DOHH2 (cell line): ENCODE measurements around the gene ELF5.

ENCODE experiments used
- H3F3A ChIP-seq: fragments of 200-600 bp; sonication (generic), shearing (Covaris generic); 2 replicates; pipeline ENCODE4 v1.6.0; 2016; ENCODE audit warnings: antibody characterized with exemption, mild to moderate bottlenecking; ENCODE audit not compliant: control insufficient read depth, insufficient read depth
- H3K27ac ChIP-seq: fragments of 200-600 bp; sonication (generic); 2 replicates; pipeline ENCODE4 v1.5.1; 2014; ENCODE audit warnings: low read depth, mild to moderate bottlenecking, low read length, moderate library complexity
- H3K27me3 ChIP-seq: fragments of 200-600 bp; sonication (generic); 2 replicates; pipeline ENCODE4 v1.6.1; 2014; ENCODE audit warnings: mild to moderate bottlenecking, low read length, mixed read lengths; ENCODE audit not compliant: control insufficient read depth
- H3K36me3 ChIP-seq: fragments of 200-600 bp; sonication (generic); 2 replicates; pipeline ENCODE4 v1.6.1; 2014; ENCODE audit warnings: mild to moderate bottlenecking, low read length, moderate library complexity, mixed read lengths; ENCODE audit not compliant: control insufficient read depth
- H3K4me1 ChIP-seq: fragments of 200-600 bp; sonication (generic); 2 replicates; pipeline ENCODE4 v1.6.1; 2014; ENCODE audit warnings: mild to moderate bottlenecking, low read length, mixed read lengths; ENCODE audit not compliant: control insufficient read depth
- H3K4me2 ChIP-seq: fragments of 200-600 bp; sonication (generic); 2 replicates; pipeline ENCODE4 v1.6.0; 2014; ENCODE audit warnings: mild to moderate bottlenecking, low read length, moderate library complexity
- H3K4me3 ChIP-seq: fragments of 200-600 bp; sonication (generic); 2 replicates; pipeline ENCODE4 v1.5.1; 2014; ENCODE audit warnings: mild to moderate bottlenecking, low read length, mixed read lengths
- H3K79me2 ChIP-seq: fragments of 200-600 bp; sonication (generic); 2 replicates; pipeline ENCODE4 v1.6.1; 2014; ENCODE audit warnings: mild to moderate bottlenecking, low read length, mixed read lengths; ENCODE audit not compliant: control insufficient read depth
- H3K9me2 ChIP-seq: fragments of 200-600 bp; sonication (generic); replicated peaks from 2 replicates; pipeline ENCODE4 v1.6.1; 2014; ENCODE audit warnings: mild to moderate bottlenecking, low read length, mixed read lengths; ENCODE audit not compliant: control insufficient read depth
- H3K9me3 ChIP-seq: fragments of 200-600 bp; sonication (generic); 2 replicates; pipeline ENCODE4 v1.6.1; 2014; ENCODE audit warnings: antibody characterized with exemption, low read length, mixed read lengths; ENCODE audit not compliant: control insufficient read depth, insufficient read depth
- H4K20me1 ChIP-seq: fragments of 200-600 bp; sonication (generic); 2 replicates; pipeline ENCODE4 v1.6.0; 2014; ENCODE audit warnings: low read depth, mild to moderate bottlenecking, antibody characterized with exemption, low read length, moderate library complexity; ENCODE audit not compliant: control insufficient read depth, insufficient read depth
- CTCF ChIP-seq: fragments of 200-600 bp; sonication (generic); IDR thresholded peaks from one replicate; pipeline ENCODE4 v1.5.1; 2014; ENCODE audit warnings: antibody characterized with exemption, mild to moderate bottlenecking, low read depth, low read length; ENCODE audit not compliant: poor library complexity, severe bottlenecking
- EZH2phosphoT487 ChIP-seq: fragments of 200-600 bp; sonication (generic); IDR thresholded peaks from 2 replicates; pipeline ENCODE4 v1.6.1; 2017; ENCODE audit warnings: borderline replicate concordance, mild to moderate bottlenecking, antibody characterized with exemption, low read length, moderate library complexity, mixed read lengths

ELF5 gene

GRCh38 chr11:34451053-34451452 lies 62.5 kb downstream of the ELF5 start:
- Histone ChIP-seq H3K27me3 (no peaks in the 10 kb centered on the region), H3K79me2 (no peaks in the 10 kb centered on the region), H3K27ac (no peak overlapping the region), H3K4me1 (peaks cover 15% of the 10 kb centered on the region), H4K20me1 (no peaks in the 10 kb centered on the region), H3K9me2 (no peaks in the 10 kb centered on the region), H3K36me3 (peaks cover 8% of the 10 kb centered on the region; the same call in 1 of the 2 replicates), H3K9me3 (no peaks in the 10 kb centered on the region), H3K4me2 (no peak overlapping the region), H3F3A (no peaks in the 10 kb centered on the region), H3K4me3 (no peak overlapping the region)
- TF ChIP-seq EZH2phosphoT487: no peak
- TF ChIP-seq CTCF: no peak

GRCh38 chr11:34449013-34449412 lies 64.6 kb downstream of the ELF5 start:
- TF ChIP-seq CTCF (no peak), EZH2phosphoT487 (no peak)
- Histone ChIP-seq H3K9me3 (no peaks in the 10 kb centered on the region), H3K4me2 (peak overlapping the region; percentile 34), H3K27ac (no peak overlapping the region), H3K79me2 (no peaks in the 10 kb centered on the region), H3K4me1 (peaks cover 31% of the 10 kb centered on the region), H3K4me3 (no peak overlapping the region), H3K9me2 (no peaks in the 10 kb centered on the region), H3F3A (no peaks in the 10 kb centered on the region), H4K20me1 (no peaks in the 10 kb centered on the region), H3K36me3 (peaks cover 8% of the 10 kb centered on the region; the same call in 1 of the 2 replicates), H3K27me3 (no peaks in the 10 kb centered on the region)

- Histone ChIP-seq H3K9me2 (no peaks in the 10 kb centered on the region), H3K4me3 (no peak overlapping the region), H3F3A (no peaks in the 10 kb centered on the region), H3K27me3 (no peaks in the 10 kb centered on the region), H3K4me1 (peaks cover 37% of the 10 kb centered on the region), H3K36me3 (peaks cover 8% of the 10 kb centered on the region; the same call in 1 of the 2 replicates), H3K27ac (no peak overlapping the region), H3K9me3 (no peaks in the 10 kb centered on the region), H4K20me1 (no peaks in the 10 kb centered on the region), H3K79me2 (no peaks in the 10 kb centered on the region), H3K4me2 (peak overlapping the region; percentile 34)
- TF ChIP-seq CTCF (no peak), EZH2phosphoT487 (no peak)
These were observed 65.2 kb downstream of the ELF5 start for GRCh38 chr11:34448223-34448994.
